Measurements from ENCODE around the gene RNF223. TPM values are rescaled to one million over a fixed set of nuclear protein-coding genes. Genes with fewer than 3 reads are reported as not detected.

Gene RNF223
- total and polyA plus RNA-seq, 2 experiments from 2014 or later, result not detected

DNA sequence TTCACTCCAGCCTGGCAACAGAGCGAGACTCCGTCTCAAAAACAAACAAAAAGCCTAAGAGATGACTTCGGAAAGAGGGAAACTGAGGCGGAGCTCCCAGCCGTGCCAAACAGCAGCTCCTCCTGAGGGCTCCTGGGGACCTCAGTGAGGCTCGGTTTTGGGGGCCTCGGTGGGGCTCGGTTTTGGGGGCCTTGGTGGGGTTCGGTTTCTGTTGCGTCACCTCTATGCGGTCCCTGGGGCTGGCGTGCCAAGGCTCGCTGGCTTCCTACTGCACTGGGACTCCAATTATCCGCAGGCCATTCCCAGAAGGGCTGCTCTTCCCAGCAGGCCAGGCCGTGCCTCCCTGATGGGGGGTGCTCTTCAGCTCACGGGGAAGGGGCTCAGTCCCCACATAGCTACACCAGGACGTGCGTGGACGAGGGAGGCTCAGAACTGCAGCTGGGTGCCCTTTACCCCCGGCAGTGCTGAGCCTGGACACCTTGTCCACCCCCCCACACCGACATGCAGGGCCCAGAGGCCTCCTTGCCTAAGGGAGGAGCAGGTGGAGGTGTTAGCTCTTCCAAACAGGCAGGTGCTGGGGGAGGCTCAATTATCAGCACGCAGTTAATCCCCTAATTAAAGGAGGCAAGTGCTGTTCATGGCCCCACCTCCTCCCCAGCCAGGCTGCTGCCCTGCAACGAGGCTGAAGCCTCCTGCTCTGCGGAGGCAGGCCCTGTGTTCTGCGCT lies 46.9 kb upstream of the RNF223 start:
- H3K4me1 ChIP-seq (ENCODE audit: insufficient read depth), result no peaks in the 10 kb centered on the region
- in situ Hi-C loops (cut with MboI), result no loop called here
- no peaks in the 10 kb centered on the region for H3K9me2 ChIP-seq (ENCODE audit: insufficient read depth)
- no peak overlapping the region for H3K4me2 ChIP-seq (ENCODE audit: unreplicated experiment)
- no peaks in the 10 kb centered on the region for H3K36me3 ChIP-seq (ENCODE audit: low read depth)
- H3F3A ChIP-seq (ENCODE audit: insufficient read depth), result no peaks in the 10 kb centered on the region
- H3K79me2 ChIP-seq (ENCODE audit: insufficient read depth), result no peaks in the 10 kb centered on the region
- H4K20me1 ChIP-seq (ENCODE audit: insufficient read depth), result no peaks in the 10 kb centered on the region
- no peak overlapping the region for H3K9ac ChIP-seq
- H2AFZ ChIP-seq, result no peak overlapping the region
- DNase-seq, result no peak
- H3K27me3 ChIP-seq (replicated peaks; ENCODE audit: insufficient read depth), result no peaks in the 10 kb centered on the region
- H3K9me3 ChIP-seq (ENCODE audit: low read depth), result no peaks in the 10 kb centered on the region
- no peak overlapping the region for H3K27ac ChIP-seq
- TF ChIP-seq EZH2 (IDR thresholded peaks at IDR 0.05; ENCODE audit: insufficient read depth, poor library complexity, severe bottlenecking), result no peak
- no peak for TF ChIP-seq EZH2phosphoT487 (IDR thresholded peaks at IDR 0.05; ENCODE audit: insufficient read depth, low read depth)
- no peak overlapping the region for H3K4me3 ChIP-seq
- WGBS, 2 experiments (ENCODE audit: low coverage in 1 of 2, low lambda C conversion rate in 2 of 2, missing lambda C conversion rate in 2 of 2), result 71 to 74% methylated on average over 21 to 22 of the region's 25 CpGs

- H2AFZ ChIP-seq, result no peak overlapping the region
- H3K4me2 ChIP-seq (ENCODE audit: unreplicated experiment), result no peak overlapping the region
- H3K9ac ChIP-seq, result no peak overlapping the region
- in situ Hi-C loops (cut with MboI), result no loop called here
- no peak for DNase-seq
- H3K9me2 ChIP-seq (ENCODE audit: insufficient read depth), result no peaks in the 10 kb centered on the region
- no peaks in the 10 kb centered on the region for H3K36me3 ChIP-seq (ENCODE audit: low read depth)
- WGBS, 2 experiments (ENCODE audit: low coverage in 1 of 2, low lambda C conversion rate in 2 of 2, missing lambda C conversion rate in 2 of 2), result 61 to 70% methylated on average over 13 to 16 of the region's 16 CpGs
- H3K27me3 ChIP-seq (replicated peaks; ENCODE audit: insufficient read depth), result no peaks in the 10 kb centered on the region
- H4K20me1 ChIP-seq (ENCODE audit: insufficient read depth), result no peaks in the 10 kb centered on the region
- H3K27ac ChIP-seq, result no peak overlapping the region
- no peaks in the 10 kb centered on the region for H3K9me3 ChIP-seq (ENCODE audit: low read depth)
- no peak overlapping the region for H3K4me3 ChIP-seq
- peaks cover 1% of the 10 kb centered on the region; the same call in 1 of the 2 replicates for H3K79me2 ChIP-seq (ENCODE audit: insufficient read depth)
- TF ChIP-seq EZH2phosphoT487 (IDR thresholded peaks at IDR 0.05; ENCODE audit: insufficient read depth, low read depth) (no peak), EZH2 (IDR thresholded peaks at IDR 0.05; ENCODE audit: insufficient read depth, poor library complexity, severe bottlenecking) (no peak)
- H3K4me1 ChIP-seq (ENCODE audit: insufficient read depth), result no peaks in the 10 kb centered on the region
- H3F3A ChIP-seq (ENCODE audit: insufficient read depth), result no peaks in the 10 kb centered on the region
Observed at GRCh38 chr1:1120096-1120495, 46.0 kb upstream of the RNF223 start.

GRCh38 chr1:1119272-1119890 lies 45.3 kb upstream of the RNF223 start:
- H3K27ac ChIP-seq, result no peak overlapping the region
- in situ Hi-C loops (cut with MboI), result no loop called here
- no peaks in the 10 kb centered on the region for H3K9me2 ChIP-seq (ENCODE audit: insufficient read depth)
- no peaks in the 10 kb centered on the region for H3K9me3 ChIP-seq (ENCODE audit: low read depth)
- no peak for TF ChIP-seq EZH2phosphoT487 (IDR thresholded peaks at IDR 0.05; ENCODE audit: insufficient read depth, low read depth)
- TF ChIP-seq EZH2 (IDR thresholded peaks at IDR 0.05; ENCODE audit: insufficient read depth, poor library complexity, severe bottlenecking), result no peak
- H3K9ac ChIP-seq, result no peak overlapping the region
- 68% methylated on average over 20 of the region's 20 CpGs for WGBS, 2 experiments (ENCODE audit: low coverage in 1 of 2, low lambda C conversion rate in 2 of 2, missing lambda C conversion rate in 2 of 2)
- no peak for DNase-seq
- H3K27me3 ChIP-seq (replicated peaks; ENCODE audit: insufficient read depth), result no peaks in the 10 kb centered on the region
- no peak overlapping the region for H3K4me3 ChIP-seq
- H2AFZ ChIP-seq, result no peak overlapping the region
- no peaks in the 10 kb centered on the region for H3K36me3 ChIP-seq (ENCODE audit: low read depth)
- no peak overlapping the region for H3K4me2 ChIP-seq (ENCODE audit: unreplicated experiment)
- peaks cover 4% of the 10 kb centered on the region; the same call in 1 of the 2 replicates for H3K79me2 ChIP-seq (ENCODE audit: insufficient read depth)
- no peaks in the 10 kb centered on the region for H3K4me1 ChIP-seq (ENCODE audit: insufficient read depth)
- H3F3A ChIP-seq (ENCODE audit: insufficient read depth), result no peaks in the 10 kb centered on the region
- no peaks in the 10 kb centered on the region for H4K20me1 ChIP-seq (ENCODE audit: insufficient read depth)

DNA sequence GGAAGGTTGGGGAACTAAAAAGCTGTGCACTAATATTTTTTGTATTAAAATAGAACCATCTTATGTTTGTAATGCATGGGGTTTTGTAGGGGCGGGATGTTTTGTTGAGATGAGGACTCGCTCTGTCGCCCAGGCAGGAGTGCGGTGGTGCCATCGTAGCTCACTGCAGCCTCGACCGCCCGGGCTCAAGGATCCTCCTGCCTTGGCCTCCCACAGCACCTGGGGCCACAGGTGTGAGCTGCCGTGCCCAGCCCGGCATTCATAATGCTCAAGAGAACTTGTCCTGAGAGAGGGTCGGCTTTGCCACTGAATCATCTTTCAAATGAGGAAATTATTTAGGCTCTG lies 44.7 kb upstream of the RNF223 start:
- Histone ChIP-seq H2AFZ (no peak overlapping the region), H3K9ac (no peak overlapping the region), H3K36me3 (ENCODE audit: low read depth) (no peaks in the 10 kb centered on the region), H3K4me2 (ENCODE audit: unreplicated experiment) (no peak overlapping the region), H4K20me1 (ENCODE audit: insufficient read depth) (no peaks in the 10 kb centered on the region), H3K27me3 (replicated peaks; ENCODE audit: insufficient read depth) (no peaks in the 10 kb centered on the region), H3K27ac (no peak overlapping the region), H3K9me2 (ENCODE audit: insufficient read depth) (no peaks in the 10 kb centered on the region), H3K4me3 (no peak overlapping the region), H3F3A (ENCODE audit: insufficient read depth) (no peaks in the 10 kb centered on the region), H3K9me3 (ENCODE audit: low read depth) (no peaks in the 10 kb centered on the region), H3K79me2 (ENCODE audit: insufficient read depth) (peaks cover 4% of the 10 kb centered on the region; the same call in 1 of the 2 replicates), H3K4me1 (ENCODE audit: insufficient read depth) (no peaks in the 10 kb centered on the region)
- DNase-seq, result no peak
- in situ Hi-C loops (cut with MboI), result no loop called here
- no peak for TF ChIP-seq EZH2 (IDR thresholded peaks at IDR 0.05; ENCODE audit: insufficient read depth, poor library complexity, severe bottlenecking)
- no peak for TF ChIP-seq EZH2phosphoT487 (IDR thresholded peaks at IDR 0.05; ENCODE audit: insufficient read depth, low read depth)
- 75 to 77% methylated on average over 11 of the region's 11 CpGs for WGBS, 2 experiments (ENCODE audit: low coverage in 1 of 2, low lambda C conversion rate in 2 of 2, missing lambda C conversion rate in 2 of 2)
